ENCODE data around the gene WDR74. TPM values are rescaled to one million over a fixed set of nuclear protein-coding genes. Genes with fewer than 3 reads are reported as not detected.

Gene WDR74
- total RNA-seq, 2 donors from 2014 or later = 44.6 to 48.1 TPM

- WGBS, 2 experiments (ENCODE audit: insufficient coverage in 1 of 2, insufficient read length in 1 of 2) = 46 to 49% methylated on average over 6 to 7 of the region's 7 CpGs
- Histone ChIP-seq H3K9me3 (ENCODE audit: control insufficient read depth, low read length) (no peaks in the 10 kb centered on the region), H3K4me1 (ENCODE audit: control insufficient read depth, insufficient read depth, low read length) (peaks cover 5% of the 10 kb centered on the region), H3K36me3 (ENCODE audit: control insufficient read depth, insufficient read depth, low read length) (peaks cover 38% of the 10 kb centered on the region), H3K9ac (ENCODE audit: extremely low read depth, low read length, poor library complexity, severe bottlenecking) (peak overlapping the region; percentile 100), H3K27me3 (ENCODE audit: control insufficient read depth, insufficient read depth, low read length, poor library complexity, severe bottlenecking) (no peaks in the 10 kb centered on the region), H3K27ac (ENCODE audit: low read depth, low read length) (peak overlapping the region; percentile 16), H3K4me3 (ENCODE audit: low read length) (peak overlapping the region; percentile 96)
- Mint-ChIP-seq H3K9me3 (no peaks in the 10 kb centered on the region), H3K4me3 (peak overlapping the region; percentile 100), H3K36me3 (ENCODE audit: low read depth) (peaks cover 43% of the 10 kb centered on the region), H3K4me1 (peaks cover 34% of the 10 kb centered on the region), H3K27me3 (ENCODE audit: insufficient read depth) (no peaks in the 10 kb centered on the region), H3K27ac (peak overlapping the region; percentile 100)
- no peak for TF ChIP-seq CTCF (conservative IDR thresholded peaks at IDR 0.05)
- no peak for DNase-seq
Measured at GRCh38 chr11:62853279-62853965, 14.0 kb upstream of the WDR74 start.

- peaks cover 3% of the 10 kb centered on the region for H3K9me3 Mint-ChIP-seq
- H3K9me3 ChIP-seq (ENCODE audit: control insufficient read depth, low read length) = no peaks in the 10 kb centered on the region
- peak overlapping the region; percentile 100 for H3K27ac Mint-ChIP-seq
- peak overlapping the region; percentile 100 for H3K9ac ChIP-seq (ENCODE audit: extremely low read depth, low read length, poor library complexity, severe bottlenecking)
- no peaks in the 10 kb centered on the region for H3K27me3 ChIP-seq (ENCODE audit: control insufficient read depth, insufficient read depth, low read length, poor library complexity, severe bottlenecking)
- peaks cover 43% of the 10 kb centered on the region for H3K36me3 Mint-ChIP-seq (ENCODE audit: low read depth)
- H3K4me1 ChIP-seq (ENCODE audit: control insufficient read depth, insufficient read depth, low read length) = peaks cover 5% of the 10 kb centered on the region
- peak overlapping the region; percentile 96 for H3K4me3 ChIP-seq (ENCODE audit: low read length)
- peaks cover 26% of the 10 kb centered on the region for H3K4me1 Mint-ChIP-seq
- DNase-seq = no peak
- peak overlapping the region; percentile 4 for H3K27ac ChIP-seq (ENCODE audit: low read depth, low read length)
- no peak for TF ChIP-seq CTCF (conservative IDR thresholded peaks at IDR 0.05)
- H3K4me3 Mint-ChIP-seq = peak overlapping the region; percentile 100
- no peaks in the 10 kb centered on the region for H3K27me3 Mint-ChIP-seq (ENCODE audit: insufficient read depth)
- H3K36me3 ChIP-seq (ENCODE audit: control insufficient read depth, insufficient read depth, low read length) = peaks cover 38% of the 10 kb centered on the region
Measured at GRCh38 chr11:62852523-62853188, 13.3 kb upstream of the WDR74 start.

- no peak for DNase-seq
- Histone ChIP-seq H3K27ac (ENCODE audit: low read depth, low read length) (no peak overlapping the region), H3K4me3 (ENCODE audit: low read length) (peak overlapping the region; percentile 96), H3K9ac (ENCODE audit: extremely low read depth, low read length, poor library complexity, severe bottlenecking) (peak overlapping the region; percentile 100), H3K4me1 (ENCODE audit: control insufficient read depth, insufficient read depth, low read length) (peaks cover 5% of the 10 kb centered on the region), H3K9me3 (ENCODE audit: control insufficient read depth, low read length) (peaks cover 3% of the 10 kb centered on the region), H3K36me3 (ENCODE audit: control insufficient read depth, insufficient read depth, low read length) (peaks cover 38% of the 10 kb centered on the region), H3K27me3 (ENCODE audit: control insufficient read depth, insufficient read depth, low read length, poor library complexity, severe bottlenecking) (no peaks in the 10 kb centered on the region)
- Mint-ChIP-seq H3K27me3 (ENCODE audit: insufficient read depth) (no peaks in the 10 kb centered on the region), H3K4me1 (peaks cover 24% of the 10 kb centered on the region), H3K4me3 (peak overlapping the region; percentile 100), H3K36me3 (ENCODE audit: low read depth) (peaks cover 43% of the 10 kb centered on the region), H3K9me3 (peaks cover 7% of the 10 kb centered on the region), H3K27ac (peak overlapping the region; percentile 81)
- 30 to 64% methylated on average over 2 to 3 of the region's 3 CpGs for WGBS, 2 experiments (ENCODE audit: insufficient coverage in 1 of 2, insufficient read length in 1 of 2)
- TF ChIP-seq CTCF (conservative IDR thresholded peaks at IDR 0.05) = no peak
Measured at GRCh38 chr11:62851807-62852522, 12.6 kb upstream of the WDR74 start.

Measured in endodermal cell (in vitro differentiated cells).